ENCODE results near the gene ARID1B.

The ARID1B gene

GRCh38 chr6:157198425-157199279 is 421.5 kb downstream of the ARID1B start:
- peaks cover 0 to 7% of the 10 kb centered on the region in 2 donors for H3K4me1 ChIP-seq (ENCODE audit: control insufficient read depth in 1 of 2, insufficient read depth in 2 of 2, low read length in 2 of 2)
- H3K27me3 ChIP-seq (ENCODE audit: control insufficient read depth in 1 of 2, insufficient read depth in 2 of 2, low read length in 2 of 2): no peaks in the 10 kb centered on the region
- peaks cover 27 to 57% of the 10 kb centered on the region in 2 donors for H3K36me3 ChIP-seq (ENCODE audit: control insufficient read depth in 1 of 2, insufficient read depth in 2 of 2, low read length in 2 of 2)
- no peaks in the 10 kb centered on the region for H3K9me3 ChIP-seq (ENCODE audit: control insufficient read depth in 1 of 2, low read length in 2 of 2)
- peak overlapping the region in 1 of 2 donors; percentile 7 for H3K4me3 ChIP-seq (ENCODE audit: low read depth in 1 of 2, low read length in 2 of 2)
- peak overlapping the region; percentile 5 to 33 for H3K9ac ChIP-seq (ENCODE audit: low read depth in 1 of 2, low read length in 2 of 2)
- peak overlapping the region; percentile 2 for H3K27ac ChIP-seq (ENCODE audit: low read depth, low read length)

- H3K9ac ChIP-seq (ENCODE audit: low read depth in 1 of 2, low read length in 2 of 2): no peak overlapping the region
- no peaks in the 10 kb centered on the region for H3K9me3 ChIP-seq (ENCODE audit: control insufficient read depth in 1 of 2, low read length in 2 of 2)
- H3K36me3 ChIP-seq (ENCODE audit: control insufficient read depth in 1 of 2, insufficient read depth in 2 of 2, low read length in 2 of 2): peaks cover 30 to 62% of the 10 kb centered on the region in 2 donors
- H3K4me3 ChIP-seq (ENCODE audit: low read depth in 1 of 2, low read length in 2 of 2): no peak overlapping the region
- H3K27me3 ChIP-seq (ENCODE audit: control insufficient read depth in 1 of 2, insufficient read depth in 2 of 2, low read length in 2 of 2): no peaks in the 10 kb centered on the region
- H3K4me1 ChIP-seq (ENCODE audit: control insufficient read depth in 1 of 2, insufficient read depth in 2 of 2, low read length in 2 of 2): peaks cover 0 to 11% of the 10 kb centered on the region in 2 donors
- no peak overlapping the region for H3K27ac ChIP-seq (ENCODE audit: low read depth, low read length)
Measured at GRCh38 chr6:157200117-157200516, 422.9 kb downstream of the ARID1B start.

- no peaks in the 10 kb centered on the region for H3K27me3 ChIP-seq (ENCODE audit: control insufficient read depth in 1 of 2, insufficient read depth in 2 of 2, low read length in 2 of 2)
- no peak overlapping the region for H3K9ac ChIP-seq (ENCODE audit: low read depth in 1 of 2, low read length in 2 of 2)
- H3K4me3 ChIP-seq (ENCODE audit: low read depth in 1 of 2, low read length in 2 of 2): no peak overlapping the region
- H3K27ac ChIP-seq (ENCODE audit: low read depth, low read length): no peak overlapping the region
- H3K36me3 ChIP-seq (ENCODE audit: control insufficient read depth in 1 of 2, insufficient read depth in 2 of 2, low read length in 2 of 2): peaks cover 30 to 63% of the 10 kb centered on the region in 2 donors
- no peaks in the 10 kb centered on the region for H3K9me3 ChIP-seq (ENCODE audit: control insufficient read depth in 1 of 2, low read length in 2 of 2)
- H3K4me1 ChIP-seq (ENCODE audit: control insufficient read depth in 1 of 2, insufficient read depth in 2 of 2, low read length in 2 of 2): peaks cover 0 to 11% of the 10 kb centered on the region in 2 donors
Measured at GRCh38 chr6:157200611-157201010, 423.4 kb downstream of the ARID1B start.

GRCh38 chr6:157201083-157201482 is 423.9 kb downstream of the ARID1B start:
- Histone ChIP-seq H3K9me3 (ENCODE audit: control insufficient read depth in 1 of 2, low read length in 2 of 2) (no peaks in the 10 kb centered on the region), H3K36me3 (ENCODE audit: control insufficient read depth in 1 of 2, insufficient read depth in 2 of 2, low read length in 2 of 2) (peaks cover 31 to 66% of the 10 kb centered on the region in 2 donors), H3K4me1 (ENCODE audit: control insufficient read depth in 1 of 2, insufficient read depth in 2 of 2, low read length in 2 of 2) (peaks cover 0 to 11% of the 10 kb centered on the region in 2 donors), H3K4me3 (ENCODE audit: low read depth in 1 of 2, low read length in 2 of 2) (no peak overlapping the region), H3K9ac (ENCODE audit: low read depth in 1 of 2, low read length in 2 of 2) (no peak overlapping the region), H3K27ac (ENCODE audit: low read depth, low read length) (no peak overlapping the region), H3K27me3 (ENCODE audit: control insufficient read depth in 1 of 2, insufficient read depth in 2 of 2, low read length in 2 of 2) (no peaks in the 10 kb centered on the region)

- H3K4me1 ChIP-seq (ENCODE audit: control insufficient read depth in 1 of 2, insufficient read depth in 2 of 2, low read length in 2 of 2): peaks cover 0 to 9% of the 10 kb centered on the region in 2 donors
- no peaks in the 10 kb centered on the region for H3K9me3 ChIP-seq (ENCODE audit: control insufficient read depth in 1 of 2, low read length in 2 of 2)
- no peak overlapping the region for H3K27ac ChIP-seq (ENCODE audit: low read depth, low read length)
- peaks cover 44 to 70% of the 10 kb centered on the region in 2 donors for H3K36me3 ChIP-seq (ENCODE audit: control insufficient read depth in 1 of 2, insufficient read depth in 2 of 2, low read length in 2 of 2)
- no peaks in the 10 kb centered on the region for H3K27me3 ChIP-seq (ENCODE audit: control insufficient read depth in 1 of 2, insufficient read depth in 2 of 2, low read length in 2 of 2)
- H3K9ac ChIP-seq (ENCODE audit: low read depth in 1 of 2, low read length in 2 of 2): no peak overlapping the region
- H3K4me3 ChIP-seq (ENCODE audit: low read depth in 1 of 2, low read length in 2 of 2): no peak overlapping the region
Measured at GRCh38 chr6:157203312-157203744, 426.1 kb downstream of the ARID1B start.

- Histone ChIP-seq H3K4me3 (ENCODE audit: low read depth in 1 of 2, low read length in 2 of 2) (no peak overlapping the region), H3K4me1 (ENCODE audit: control insufficient read depth in 1 of 2, insufficient read depth in 2 of 2, low read length in 2 of 2) (peaks cover 0 to 5% of the 10 kb centered on the region in 2 donors), H3K27me3 (ENCODE audit: control insufficient read depth in 1 of 2, insufficient read depth in 2 of 2, low read length in 2 of 2) (no peaks in the 10 kb centered on the region), H3K36me3 (ENCODE audit: control insufficient read depth in 1 of 2, insufficient read depth in 2 of 2, low read length in 2 of 2) (peaks cover 44 to 67% of the 10 kb centered on the region in 2 donors), H3K9me3 (ENCODE audit: control insufficient read depth in 1 of 2, low read length in 2 of 2) (no peaks in the 10 kb centered on the region), H3K9ac (ENCODE audit: low read depth in 1 of 2, low read length in 2 of 2) (no peak overlapping the region), H3K27ac (ENCODE audit: low read depth, low read length) (no peak overlapping the region)
Measured at GRCh38 chr6:157203764-157204163, 426.6 kb downstream of the ARID1B start.

GRCh38 chr6:157205473-157206358 is 428.5 kb downstream of the ARID1B start:
- Histone ChIP-seq H3K9ac (ENCODE audit: low read depth in 1 of 2, low read length in 2 of 2) (no peak overlapping the region), H3K4me1 (ENCODE audit: control insufficient read depth in 1 of 2, insufficient read depth in 2 of 2, low read length in 2 of 2) (peaks cover 0 to 5% of the 10 kb centered on the region in 2 donors), H3K27me3 (ENCODE audit: control insufficient read depth in 1 of 2, insufficient read depth in 2 of 2, low read length in 2 of 2) (no peaks in the 10 kb centered on the region), H3K9me3 (ENCODE audit: control insufficient read depth in 1 of 2, low read length in 2 of 2) (no peaks in the 10 kb centered on the region), H3K4me3 (ENCODE audit: low read depth in 1 of 2, low read length in 2 of 2) (no peak overlapping the region), H3K36me3 (ENCODE audit: control insufficient read depth in 1 of 2, insufficient read depth in 2 of 2, low read length in 2 of 2) (peaks cover 40 to 66% of the 10 kb centered on the region in 2 donors), H3K27ac (ENCODE audit: low read depth, low read length) (no peak overlapping the region)

GRCh38 chr6:157206359-157206815 is 429.2 kb downstream of the ARID1B start:
- Histone ChIP-seq H3K4me1 (ENCODE audit: control insufficient read depth in 1 of 2, insufficient read depth in 2 of 2, low read length in 2 of 2) (peaks cover 0 to 5% of the 10 kb centered on the region in 2 donors), H3K9ac (ENCODE audit: low read depth in 1 of 2, low read length in 2 of 2) (no peak overlapping the region), H3K36me3 (ENCODE audit: control insufficient read depth in 1 of 2, insufficient read depth in 2 of 2, low read length in 2 of 2) (peaks cover 33 to 60% of the 10 kb centered on the region in 2 donors), H3K27me3 (ENCODE audit: control insufficient read depth in 1 of 2, insufficient read depth in 2 of 2, low read length in 2 of 2) (no peaks in the 10 kb centered on the region), H3K4me3 (ENCODE audit: low read depth in 1 of 2, low read length in 2 of 2) (no peak overlapping the region), H3K27ac (ENCODE audit: low read depth, low read length) (no peak overlapping the region), H3K9me3 (ENCODE audit: control insufficient read depth in 1 of 2, low read length in 2 of 2) (no peaks in the 10 kb centered on the region)

- H3K4me3 ChIP-seq (ENCODE audit: low read depth in 1 of 2, low read length in 2 of 2): no peak overlapping the region
- no peak overlapping the region for H3K27ac ChIP-seq (ENCODE audit: low read depth, low read length)
- peaks cover 26 to 53% of the 10 kb centered on the region in 2 donors for H3K36me3 ChIP-seq (ENCODE audit: control insufficient read depth in 1 of 2, insufficient read depth in 2 of 2, low read length in 2 of 2)
Measured at GRCh38 chr6:157207521-157208076, 430.4 kb downstream of the ARID1B start.

More at GRCh38 chr6:157207521-157208076, 430.4 kb downstream of the ARID1B start:
- Histone ChIP-seq H3K4me1 (ENCODE audit: control insufficient read depth in 1 of 2, insufficient read depth in 2 of 2, low read length in 2 of 2) (peaks cover 0 to 5% of the 10 kb centered on the region in 2 donors), H3K27me3 (ENCODE audit: control insufficient read depth in 1 of 2, insufficient read depth in 2 of 2, low read length in 2 of 2) (no peaks in the 10 kb centered on the region), H3K9ac (ENCODE audit: low read depth in 1 of 2, low read length in 2 of 2) (no peak overlapping the region), H3K9me3 (ENCODE audit: control insufficient read depth in 1 of 2, low read length in 2 of 2) (no peaks in the 10 kb centered on the region)
